Measurements from ENCODE around the gene ALAS1.

DNA sequence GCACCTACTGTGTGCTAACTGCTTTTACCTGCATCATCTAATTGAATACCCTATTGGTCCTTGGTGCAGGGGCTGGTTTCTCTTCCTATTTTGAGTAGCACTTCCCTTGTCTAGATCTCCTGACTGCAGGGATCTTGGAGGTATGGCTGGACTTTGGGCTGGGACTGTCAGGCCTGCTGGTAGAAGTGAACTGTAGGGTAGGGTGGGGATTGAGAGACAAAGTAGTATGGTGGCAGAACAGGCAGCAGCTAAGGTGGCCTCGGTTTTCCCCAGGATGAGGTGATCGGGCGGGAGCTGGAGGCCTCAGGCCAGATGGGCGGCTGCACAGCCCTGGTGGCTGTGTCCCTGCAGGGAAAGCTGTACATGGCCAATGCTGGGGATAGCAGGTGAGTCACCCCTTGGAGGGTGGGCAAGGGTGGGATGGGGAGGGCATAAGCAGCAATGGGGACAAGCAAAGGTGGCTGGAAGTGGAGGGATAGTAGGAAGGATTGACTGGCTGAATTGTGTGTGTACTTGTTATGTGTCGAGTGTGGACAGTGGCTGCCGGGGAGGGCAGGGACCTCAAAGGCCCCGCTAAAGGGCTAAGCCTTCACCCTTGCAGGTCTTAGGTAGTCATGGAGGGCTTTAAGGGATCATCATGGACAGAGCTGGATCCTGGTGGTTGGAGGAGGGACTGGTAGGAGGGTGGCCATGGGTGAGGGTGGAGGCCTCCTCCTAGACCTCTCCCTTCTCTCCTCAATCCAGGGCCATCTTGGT lies 49.6 kb downstream of the ALAS1 start:
- TF ChIP-seq, protein P1, sequence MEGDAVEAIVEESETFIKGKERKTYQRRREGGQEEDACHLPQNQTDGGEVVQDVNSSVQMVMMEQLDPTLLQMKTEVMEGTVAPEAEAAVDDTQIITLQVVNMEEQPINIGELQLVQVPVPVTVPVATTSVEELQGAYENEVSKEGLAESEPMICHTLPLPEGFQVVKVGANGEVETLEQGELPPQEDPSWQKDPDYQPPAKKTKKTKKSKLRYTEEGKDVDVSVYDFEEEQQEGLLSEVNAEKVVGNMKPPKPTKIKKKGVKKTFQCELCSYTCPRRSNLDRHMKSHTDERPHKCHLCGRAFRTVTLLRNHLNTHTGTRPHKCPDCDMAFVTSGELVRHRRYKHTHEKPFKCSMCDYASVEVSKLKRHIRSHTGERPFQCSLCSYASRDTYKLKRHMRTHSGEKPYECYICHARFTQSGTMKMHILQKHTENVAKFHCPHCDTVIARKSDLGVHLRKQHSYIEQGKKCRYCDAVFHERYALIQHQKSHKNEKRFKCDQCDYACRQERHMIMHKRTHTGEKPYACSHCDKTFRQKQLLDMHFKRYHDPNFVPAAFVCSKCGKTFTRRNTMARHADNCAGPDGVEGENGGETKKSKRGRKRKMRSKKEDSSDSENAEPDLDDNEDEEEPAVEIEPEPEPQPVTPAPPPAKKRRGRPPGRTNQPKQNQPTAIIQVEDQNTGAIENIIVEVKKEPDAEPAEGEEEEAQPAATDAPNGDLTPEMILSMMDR (IDR thresholded peaks at IDR 0.05), result no peak
- no peak for TF ChIP-seq POLR2A (IDR thresholded peaks at IDR 0.05)
- TF ChIP-seq POLR2AphosphoS5 (IDR thresholded peaks at IDR 0.05), result no peak

Measured in prostate gland (tissue), 2 donors.